ENCODE results near the gene TMEM247. TPM values are rescaled to one million over a fixed set of nuclear protein-coding genes. Genes with fewer than 3 reads are reported as not detected.

TMEM247 gene
- not detected in 2 replicates for total RNA-seq

DNA sequence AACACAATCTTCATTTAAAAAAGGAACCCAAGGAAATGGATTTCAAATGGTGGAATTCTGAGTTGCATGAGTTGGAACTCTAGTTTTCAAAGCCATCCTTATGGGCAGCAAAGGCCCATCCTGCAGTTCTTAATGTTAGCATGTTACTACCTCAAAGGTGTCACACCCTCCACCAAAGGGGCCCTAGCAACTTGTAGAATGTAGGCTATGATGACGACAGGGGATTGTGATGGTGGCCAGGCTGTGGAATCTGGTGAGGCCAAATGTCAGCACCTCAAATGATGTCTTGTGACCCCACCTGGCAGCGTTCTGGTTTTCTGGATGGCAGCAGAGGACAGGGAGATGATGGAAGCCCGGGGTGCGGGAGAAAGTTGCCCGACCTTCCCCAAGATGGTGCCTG, at the start of gene TMEM247:
TSS of gene TMEM247 (plus strand) at position 301 of the 400 bp plus-strand sequence.

Other genes starting within 250 kb of the TMEM247 start
- gene EPAS1, start 182.2 kb upstream of the TMEM247 start, total RNA-seq: 70.4 and 99.0 TPM in 2 replicates
- 100 and 106 TPM in 2 replicates for gene RHOQ, start 62.9 kb downstream of the TMEM247 start, total RNA-seq
- gene ATP6V1E2, start 63.0 kb downstream of the TMEM247 start, total RNA-seq: 3.4 and 5.5 TPM in 2 replicates
- gene PIGF, start 137.5 kb downstream of the TMEM247 start, total RNA-seq: 19.8 and 22.3 TPM in 2 replicates
- gene CRIPT, start 137.7 kb downstream of the TMEM247 start, total RNA-seq: 14.3 and 19.6 TPM in 2 replicates
- gene SOCS5, start 219.7 kb downstream of the TMEM247 start, total RNA-seq: 47.1 and 63.0 TPM in 2 replicates